Measurements from ENCODE around the gene ATP6V0A1. TPM values are rescaled to one million over a fixed set of nuclear protein-coding genes. Genes with fewer than 3 reads are reported as not detected.

The ATP6V0A1 gene
- total RNA-seq, 1 donor from 2014 or later = 20.0 TPM

DNA sequence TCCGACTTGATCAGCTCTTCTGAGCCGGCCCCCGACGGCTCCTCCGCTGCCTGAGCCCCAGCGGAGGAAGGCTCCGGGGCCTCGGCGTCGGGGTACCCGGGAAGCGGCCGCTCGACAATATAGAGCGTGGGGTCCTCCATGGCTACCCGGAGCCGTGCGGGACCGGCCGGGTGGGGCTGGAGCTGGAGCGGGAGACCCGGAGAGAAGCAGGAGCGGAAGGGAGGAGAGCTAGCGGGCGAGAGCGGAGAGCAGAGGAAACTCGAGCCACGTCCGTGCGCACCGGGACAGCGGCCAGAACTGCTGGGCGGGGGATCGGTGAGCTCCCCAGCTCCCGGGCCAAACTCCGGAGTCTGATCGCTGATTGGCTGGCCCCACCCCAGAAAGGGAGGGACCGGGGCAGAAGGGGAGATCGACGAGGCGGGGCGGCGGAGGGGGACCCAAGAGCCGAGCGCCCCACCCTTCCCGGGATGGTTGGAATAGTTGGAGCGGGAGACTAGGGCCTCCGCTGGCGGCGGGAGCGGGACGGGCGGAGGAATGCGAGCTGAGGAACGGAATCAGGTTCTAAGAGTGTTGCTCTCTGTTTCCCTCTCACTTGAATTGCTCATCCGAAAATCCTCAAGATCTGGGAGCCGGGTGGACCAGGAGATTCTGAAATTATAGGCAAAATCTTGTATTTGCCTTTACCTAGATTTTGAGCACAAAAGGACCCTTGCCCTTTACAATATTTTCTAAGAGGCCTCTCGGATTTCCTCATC lies 35.5 kb upstream of the ATP6V0A1 start, which contains the start of gene CAVIN1:
CAVIN1 (minus strand) TSS at position 299 of the 755 bp plus-strand sequence; CDS start at position 140, 159 bp downstream.
- Histone ChIP-seq H3K36me3 (ENCODE audit: control insufficient read depth, insufficient read depth, low read length) (peaks cover 1% of the 10 kb centered on the region), H3K27me3 (ENCODE audit: control insufficient read depth, insufficient read depth, low read length) (no peaks in the 10 kb centered on the region), H3K4me3 (ENCODE audit: low read depth, low read length) (peak within 1 kb of the TSS; percentile 94)
- peak; percentile 87 for DNase-seq (ENCODE audit: low read depth)
- TF ChIP-seq, protein P1, sequence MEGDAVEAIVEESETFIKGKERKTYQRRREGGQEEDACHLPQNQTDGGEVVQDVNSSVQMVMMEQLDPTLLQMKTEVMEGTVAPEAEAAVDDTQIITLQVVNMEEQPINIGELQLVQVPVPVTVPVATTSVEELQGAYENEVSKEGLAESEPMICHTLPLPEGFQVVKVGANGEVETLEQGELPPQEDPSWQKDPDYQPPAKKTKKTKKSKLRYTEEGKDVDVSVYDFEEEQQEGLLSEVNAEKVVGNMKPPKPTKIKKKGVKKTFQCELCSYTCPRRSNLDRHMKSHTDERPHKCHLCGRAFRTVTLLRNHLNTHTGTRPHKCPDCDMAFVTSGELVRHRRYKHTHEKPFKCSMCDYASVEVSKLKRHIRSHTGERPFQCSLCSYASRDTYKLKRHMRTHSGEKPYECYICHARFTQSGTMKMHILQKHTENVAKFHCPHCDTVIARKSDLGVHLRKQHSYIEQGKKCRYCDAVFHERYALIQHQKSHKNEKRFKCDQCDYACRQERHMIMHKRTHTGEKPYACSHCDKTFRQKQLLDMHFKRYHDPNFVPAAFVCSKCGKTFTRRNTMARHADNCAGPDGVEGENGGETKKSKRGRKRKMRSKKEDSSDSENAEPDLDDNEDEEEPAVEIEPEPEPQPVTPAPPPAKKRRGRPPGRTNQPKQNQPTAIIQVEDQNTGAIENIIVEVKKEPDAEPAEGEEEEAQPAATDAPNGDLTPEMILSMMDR (IDR thresholded peaks at IDR 0.05; ENCODE audit: insufficient read depth, low read length, severe bottlenecking) = no peak
- FAIRE-seq = no peak

DNA sequence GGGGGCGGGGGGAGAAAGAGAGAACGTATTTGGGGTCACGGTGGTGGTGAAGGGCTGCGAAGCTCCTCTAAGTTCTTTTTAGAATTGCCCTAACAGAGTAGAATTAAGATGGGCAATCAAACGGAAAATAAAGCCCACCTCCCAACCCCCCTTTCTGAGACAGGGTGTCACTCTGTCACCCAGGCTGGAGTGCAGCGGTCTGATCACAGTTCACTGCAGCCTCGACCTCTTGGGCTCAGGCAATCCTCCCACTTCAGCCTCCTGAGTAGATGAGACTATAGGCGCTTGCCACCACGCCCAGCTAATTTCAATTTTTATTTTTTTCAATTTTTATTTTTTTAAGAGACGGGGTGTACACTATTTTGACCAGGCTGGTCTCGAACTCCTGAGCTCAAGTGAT lies 34.9 kb upstream of the ATP6V0A1 start:
- FAIRE-seq (no peak), DNase-seq (ENCODE audit: low read depth) (no peak)
- Histone ChIP-seq H3K36me3 (ENCODE audit: control insufficient read depth, insufficient read depth, low read length) (peaks cover 1% of the 10 kb centered on the region), H3K27me3 (ENCODE audit: control insufficient read depth, insufficient read depth, low read length) (no peaks in the 10 kb centered on the region), H3K4me3 (ENCODE audit: low read depth, low read length) (no peak overlapping the region)
- TF ChIP-seq, protein P1 (IDR thresholded peaks at IDR 0.05; ENCODE audit: insufficient read depth, low read length, severe bottlenecking) = no peak

- H3K4me3 ChIP-seq (ENCODE audit: low read depth, low read length) = no peak overlapping the region
- TF ChIP-seq, protein P1 (IDR thresholded peaks at IDR 0.05; ENCODE audit: insufficient read depth, low read length, severe bottlenecking) = no peak
- FAIRE-seq (no peak), DNase-seq (ENCODE audit: low read depth) (no peak)
- no peaks in the 10 kb centered on the region for H3K27me3 ChIP-seq (ENCODE audit: control insufficient read depth, insufficient read depth, low read length)
- H3K36me3 ChIP-seq (ENCODE audit: control insufficient read depth, insufficient read depth, low read length) = no peaks in the 10 kb centered on the region
Observed at GRCh38 chr17:42424991-42425610, 33.6 kb upstream of the ATP6V0A1 start.

DNA sequence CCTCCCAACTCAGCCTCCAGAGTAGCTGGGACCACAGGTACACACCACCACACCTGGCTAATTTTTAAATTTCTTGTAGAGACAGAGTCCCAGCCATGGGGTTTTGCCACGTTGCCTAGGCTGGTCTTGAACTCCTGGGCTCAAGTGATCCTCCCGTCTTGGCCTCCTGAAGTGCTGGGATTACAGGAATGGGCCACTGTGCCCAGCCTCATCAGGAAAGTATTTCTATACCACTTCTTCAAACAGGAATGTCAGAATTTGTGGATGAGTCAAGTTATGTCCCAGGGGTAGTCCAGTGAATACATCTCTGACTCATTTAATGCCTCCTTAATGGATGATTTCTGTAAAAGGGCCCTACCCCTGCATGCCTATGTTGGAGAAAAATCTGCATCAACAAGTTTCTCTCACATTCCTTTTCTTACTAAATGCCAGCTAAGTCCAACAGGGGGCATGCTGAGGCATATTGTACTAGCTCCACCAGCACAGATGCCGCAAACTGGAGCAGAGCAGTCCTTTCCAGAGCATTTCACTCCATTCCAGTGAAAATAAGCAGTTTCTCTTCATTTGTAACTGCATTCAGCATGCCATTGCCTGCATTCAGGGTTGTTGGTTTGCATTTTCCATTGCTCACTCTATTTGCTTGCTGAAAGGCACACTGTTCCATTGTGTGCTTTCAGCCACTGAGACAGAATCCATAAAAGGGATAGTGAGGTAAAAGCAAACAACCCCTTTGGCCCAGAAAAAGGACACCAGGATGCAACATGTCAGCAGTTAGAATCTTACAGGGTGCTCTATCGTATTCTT lies 30.3 kb upstream of the ATP6V0A1 start:
- TF ChIP-seq, protein P1 (IDR thresholded peaks at IDR 0.05; ENCODE audit: insufficient read depth, low read length, severe bottlenecking) = peak; percentile 77
- FAIRE-seq (no peak), DNase-seq (ENCODE audit: low read depth) (peak; percentile 99)
- Histone ChIP-seq H3K27me3 (ENCODE audit: control insufficient read depth, insufficient read depth, low read length) (no peaks in the 10 kb centered on the region), H3K4me3 (ENCODE audit: low read depth, low read length) (no peak overlapping the region), H3K36me3 (ENCODE audit: control insufficient read depth, insufficient read depth, low read length) (no peaks in the 10 kb centered on the region)

DNA sequence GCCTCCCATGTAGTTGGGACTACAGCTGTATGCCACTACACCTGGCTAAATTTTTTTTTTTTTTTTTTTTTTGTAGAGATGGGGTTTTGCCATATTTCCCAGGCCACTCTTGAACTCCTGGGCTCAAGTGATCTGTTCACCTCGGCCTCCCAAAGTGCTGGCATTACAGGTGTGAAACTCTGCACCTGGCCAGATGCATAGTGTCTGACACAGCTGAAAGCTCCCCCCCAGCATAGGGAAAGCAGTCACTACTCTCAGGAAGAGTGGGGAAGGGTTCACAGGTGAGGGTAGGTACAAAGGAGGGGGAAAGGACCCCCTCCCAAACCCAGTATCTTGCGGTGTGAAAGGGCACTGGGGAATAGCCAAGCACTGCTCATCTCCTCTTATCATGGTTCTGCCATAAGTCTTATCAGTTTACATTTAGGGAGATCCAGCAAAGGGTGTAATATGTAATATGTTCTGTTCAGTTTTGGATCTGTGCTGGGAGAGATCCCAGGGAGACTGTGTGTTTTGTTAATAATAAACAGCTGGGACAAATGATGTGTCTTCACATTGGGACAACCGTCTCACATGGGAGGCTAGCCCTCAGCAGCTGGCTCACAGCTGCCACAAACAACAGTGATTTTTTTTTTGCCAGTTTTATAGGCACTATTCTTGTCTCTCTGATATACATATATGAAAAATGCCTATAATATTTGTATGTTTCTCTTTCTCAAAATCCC lies 28.8 kb upstream of the ATP6V0A1 start:
- Histone ChIP-seq H3K36me3 (ENCODE audit: control insufficient read depth, insufficient read depth, low read length) (no peaks in the 10 kb centered on the region), H3K4me3 (ENCODE audit: low read depth, low read length) (no peak overlapping the region), H3K27me3 (ENCODE audit: control insufficient read depth, insufficient read depth, low read length) (no peaks in the 10 kb centered on the region)
- TF ChIP-seq, protein P1 (IDR thresholded peaks at IDR 0.05; ENCODE audit: insufficient read depth, low read length, severe bottlenecking) = no peak
- FAIRE-seq (no peak), DNase-seq (ENCODE audit: low read depth) (no peak)
